HG03442 (cell line): ENCODE results near the gene MACROH2A2.
"Not testable (repeated sequence)": the region's sequence is repeated elsewhere in the genome, so short reads cannot be mapped to it uniquely, and the experiment has no call there.

ENCODE experiments used
- ATAC-seq: cut with Tn5 transposase; IDR thresholded peaks from one replicate; pipeline ENCODE4 v1.9.1; 2021; ENCODE audit warnings: mild to moderate bottlenecking, moderate library complexity; ENCODE audit not compliant: unreplicated experiment

The MACROH2A2 gene

GRCh38 chr10:70097459-70097858 is 44.8 kb downstream of the MACROH2A2 start:
- no peak for ATAC-seq

- no peak for ATAC-seq
Measured at GRCh38 chr10:70098271-70098670, 45.6 kb downstream of the MACROH2A2 start.

- ATAC-seq: not testable (repeated sequence)
Measured at GRCh38 chr10:70101068-70101562, 48.5 kb downstream of the MACROH2A2 start.

GRCh38 chr10:70101668-70102067 is 49.0 kb downstream of the MACROH2A2 start:
- ATAC-seq: no peak

- no peak for ATAC-seq
Measured at GRCh38 chr10:70106958-70107791, 54.5 kb downstream of the MACROH2A2 start.

GRCh38 chr10:70109064-70109729 is 56.6 kb downstream of the MACROH2A2 start:
- no peak for ATAC-seq

GRCh38 chr10:70111496-70111895 is 58.9 kb downstream of the MACROH2A2 start:
- ATAC-seq: no peak

- no peak for ATAC-seq
Measured at GRCh38 chr10:70112071-70112470, 59.4 kb downstream of the MACROH2A2 start.

- ATAC-seq: no peak
Measured at GRCh38 chr10:70114902-70115301, 62.3 kb downstream of the MACROH2A2 start.

GRCh38 chr10:70115948-70116682 is 63.5 kb downstream of the MACROH2A2 start:
- no peak for ATAC-seq

- ATAC-seq: no peak
Measured at GRCh38 chr10:70117646-70118045, 65.0 kb downstream of the MACROH2A2 start.

- no peak for ATAC-seq
Measured at GRCh38 chr10:70118196-70118595, 65.5 kb downstream of the MACROH2A2 start.

- no peak for ATAC-seq
Measured at GRCh38 chr10:70119197-70119596, 66.6 kb downstream of the MACROH2A2 start.

- ATAC-seq: no peak
Measured at GRCh38 chr10:70119623-70120022, 67.0 kb downstream of the MACROH2A2 start.

- ATAC-seq: no peak
Measured at GRCh38 chr10:70120417-70120816, 67.8 kb downstream of the MACROH2A2 start.

GRCh38 chr10:70121281-70121949 is 68.8 kb downstream of the MACROH2A2 start:
- ATAC-seq: no peak

- no peak for ATAC-seq
Measured at GRCh38 chr10:70122742-70123141, 70.1 kb downstream of the MACROH2A2 start.

GRCh38 chr10:70123166-70123565 is 70.5 kb downstream of the MACROH2A2 start:
- ATAC-seq: not testable (repeated sequence)

- no peak for ATAC-seq
Measured at GRCh38 chr10:70123817-70124216, 71.2 kb downstream of the MACROH2A2 start.

GRCh38 chr10:70124415-70124814 is 71.8 kb downstream of the MACROH2A2 start:
- ATAC-seq: no peak

- ATAC-seq: no peak
Measured at GRCh38 chr10:70124918-70125317, 72.3 kb downstream of the MACROH2A2 start.
